Panc1 (cell line): ENCODE measurements around the gene MAP3K2. TPM values are rescaled to one million over a fixed set of nuclear protein-coding genes. Genes with fewer than 3 reads are reported as not detected.
A peak's percentile ranks its signal among the peaks of the same experiment; 100 is the strongest.

Experiments used
- ATAC-seq: fragments of 200-7000 bp; cut with Tn5 transposase; 2 replicates; pipeline ENCODE4 v1.9.1; 2020; ENCODE audit warnings: mild to moderate bottlenecking, moderate library complexity
- BruUV-seq: library from RNA; stranded (reverse); fragments of 400-500 nt; replicated peaks from 2 replicates; lab custom pipeline; 2021; lab: Mats Ljungman, UMichigan
- CTCF ChIA-PET: fragments of 300-600 bp; sonication (Branson Sonifier 250); formaldehyde crosslinking; loops from one replicate; lab custom pipeline; 2022; ENCODE audit warnings: antibody characterized with exemption; lab: Charles Lee
- POLR2A ChIA-PET: fragments of 300-600 bp; sonication (Branson Sonifier 250); formaldehyde crosslinking; loops from one replicate; lab custom pipeline; 2022; ENCODE audit warnings: antibody characterized with exemption; lab: Charles Lee
- DNase-seq: peaks from one replicate; pipeline ENCODE4 v3.0.0-alpha.2; 2010; ENCODE audit warnings: low read depth, low spot score
- H3K27ac ChIP-seq: 2 replicates; pipeline ENCODE4 v1.5.1; 2011; ENCODE audit warnings: mild to moderate bottlenecking, low read length, inconsistent platforms
- H3K27me3 ChIP-seq: fragments of 200-500 bp; sonication (Bioruptor generic); 2 replicates; pipeline ENCODE4 v1.6.0; 2014; ENCODE audit warnings: low read length, inconsistent platforms; ENCODE audit not compliant: control insufficient read depth, insufficient read depth
- H3K36me3 ChIP-seq: fragments of 200-500 bp; sonication (Bioruptor generic); 2 replicates; pipeline ENCODE4 v1.5.1; 2014; ENCODE audit warnings: inconsistent platforms, mild to moderate bottlenecking, low read length, moderate library complexity; ENCODE audit not compliant: control insufficient read depth, insufficient read depth
- H3K4me1 ChIP-seq: 2 replicates; pipeline ENCODE4 v1.5.1; 2011; ENCODE audit warnings: inconsistent platforms, mild to moderate bottlenecking, low read length, moderate library complexity; ENCODE audit not compliant: control insufficient read depth, insufficient read depth
- H3K4me3 ChIP-seq, 2 experiments: 2 replicates each; pipeline ENCODE4 v1.5.1; 2011 to 2012; ENCODE audit warnings: low read depth in 2 of 2, low read length in 2 of 2, mild to moderate bottlenecking in 2 of 2, inconsistent platforms in 1 of 2, moderate library complexity in 1 of 2
- H3K9me3 ChIP-seq: fragments of 200-500 bp; sonication (Bioruptor generic); 2 replicates; pipeline ENCODE4 v1.5.1; 2014; ENCODE audit warnings: low read depth, mild to moderate bottlenecking, inconsistent platforms, low read length, moderate library complexity; ENCODE audit not compliant: control insufficient read depth, insufficient read depth
- POLR2AphosphoS5 ChIP-seq: IDR thresholded peaks from 2 replicates; pipeline ENCODE4 v1.6.1; 2012; ENCODE audit warnings: mild to moderate bottlenecking, low read depth, low read length, moderate library complexity
- SIN3A ChIP-seq: IDR thresholded peaks from 2 replicates; pipeline ENCODE4 v1.6.1; 2012; ENCODE audit warnings: low read depth, mild to moderate bottlenecking, low read length, moderate library complexity, borderline replicate concordance; ENCODE audit not compliant: insufficient read depth
- TCF7L2 ChIP-seq: IDR thresholded peaks from 2 replicates; pipeline ENCODE4 v1.6.1; 2011; ENCODE audit warnings: mild to moderate bottlenecking, low read depth, low read length, inconsistent platforms
- in situ Hi-C: cut with HindIII; loops from 2 replicates; pipeline ENCODE4 v1.10.0; 2016; ENCODE audit warnings: low sequenced_read_pairs, low pct_unique_long_range_greater_than_20kb
- intact Hi-C: fragments of 100-400 bp; cut with micrococcal nuclease; formaldehyde crosslinking; loops from one replicate; pipeline ENCODE4 v1.10.0; 2022; ENCODE audit not compliant: unreplicated experiment
- total RNA-seq: library from RNA; stranded (reverse); gene quantifications from one replicate; pipeline ENCODE4 v1.2.1, GENCODE V29; 2021; ENCODE audit not compliant: unreplicated experiment
- TF ChIP-seq, protein P1 (sequence below), 2 experiments: IDR thresholded peaks; 2 replicates each; pipeline ENCODE4 v1.6.1; 2011 to 2012; ENCODE audit warnings: low read depth in 2 of 2, control low read depth in 1 of 2, low read length in 1 of 2, mild to moderate bottlenecking in 1 of 2, moderate library complexity in 1 of 2; ENCODE audit not compliant: insufficient read depth in 1 of 2
- TF ChIP-seq, protein P2 (sequence below): fragments of 450-650 bp; IDR thresholded peaks from 2 replicates; pipeline ENCODE4 v1.5.1; 2017; ENCODE audit warnings: mild to moderate bottlenecking

The MAP3K2 gene
- total RNA-seq, 1 experiment from 2014 or later: 70.6 TPM

DNA sequence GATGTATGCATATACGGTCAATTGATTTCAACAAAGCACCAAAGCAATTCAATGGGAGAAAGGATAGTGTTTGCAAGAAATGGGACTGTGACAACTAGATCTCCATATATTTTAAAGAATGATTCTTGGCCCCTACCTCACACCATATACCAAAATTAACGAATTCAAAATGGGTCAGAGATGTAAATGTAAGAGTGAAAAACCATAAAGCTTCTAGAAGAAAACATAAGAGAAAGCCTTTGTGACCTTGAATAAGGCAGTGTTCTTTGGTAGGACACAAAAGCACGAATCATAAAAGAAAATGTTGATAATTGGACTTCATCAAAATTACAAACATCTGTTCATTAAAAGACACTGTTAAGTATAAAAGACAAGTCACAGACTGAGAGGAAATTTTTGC is 25.4 kb upstream of the MAP3K2 start:
- H3K27ac ChIP-seq: peak overlapping the region; percentile 74; the same call in 1 of the 2 replicates
- DNase-seq (no peak), ATAC-seq (no peak)
- peaks cover 69% of the 10 kb centered on the region for H3K4me1 ChIP-seq
- CTCF ChIA-PET: no interaction called here
- H3K27me3 ChIP-seq: no peaks in the 10 kb centered on the region
- no TSS peak for BruUV-seq
- in situ Hi-C loops (loop anchor here (10.0 kb wide), 1 partner anchor 62 kb away; no protein-coding TSS in a partner anchor), intact Hi-C loops (no loop called here)
- H3K9me3 ChIP-seq: no peaks in the 10 kb centered on the region
- no peak overlapping the region for H3K4me3 ChIP-seq
- POLR2A ChIA-PET: no interaction called here
- TF ChIP-seq, protein P1, sequence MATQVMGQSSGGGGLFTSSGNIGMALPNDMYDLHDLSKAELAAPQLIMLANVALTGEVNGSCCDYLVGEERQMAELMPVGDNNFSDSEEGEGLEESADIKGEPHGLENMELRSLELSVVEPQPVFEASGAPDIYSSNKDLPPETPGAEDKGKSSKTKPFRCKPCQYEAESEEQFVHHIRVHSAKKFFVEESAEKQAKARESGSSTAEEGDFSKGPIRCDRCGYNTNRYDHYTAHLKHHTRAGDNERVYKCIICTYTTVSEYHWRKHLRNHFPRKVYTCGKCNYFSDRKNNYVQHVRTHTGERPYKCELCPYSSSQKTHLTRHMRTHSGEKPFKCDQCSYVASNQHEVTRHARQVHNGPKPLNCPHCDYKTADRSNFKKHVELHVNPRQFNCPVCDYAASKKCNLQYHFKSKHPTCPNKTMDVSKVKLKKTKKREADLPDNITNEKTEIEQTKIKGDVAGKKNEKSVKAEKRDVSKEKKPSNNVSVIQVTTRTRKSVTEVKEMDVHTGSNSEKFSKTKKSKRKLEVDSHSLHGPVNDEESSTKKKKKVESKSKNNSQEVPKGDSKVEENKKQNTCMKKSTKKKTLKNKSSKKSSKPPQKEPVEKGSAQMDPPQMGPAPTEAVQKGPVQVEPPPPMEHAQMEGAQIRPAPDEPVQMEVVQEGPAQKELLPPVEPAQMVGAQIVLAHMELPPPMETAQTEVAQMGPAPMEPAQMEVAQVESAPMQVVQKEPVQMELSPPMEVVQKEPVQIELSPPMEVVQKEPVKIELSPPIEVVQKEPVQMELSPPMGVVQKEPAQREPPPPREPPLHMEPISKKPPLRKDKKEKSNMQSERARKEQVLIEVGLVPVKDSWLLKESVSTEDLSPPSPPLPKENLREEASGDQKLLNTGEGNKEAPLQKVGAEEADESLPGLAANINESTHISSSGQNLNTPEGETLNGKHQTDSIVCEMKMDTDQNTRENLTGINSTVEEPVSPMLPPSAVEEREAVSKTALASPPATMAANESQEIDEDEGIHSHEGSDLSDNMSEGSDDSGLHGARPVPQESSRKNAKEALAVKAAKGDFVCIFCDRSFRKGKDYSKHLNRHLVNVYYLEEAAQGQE (IDR thresholded peaks at IDR 0.05; ENCODE audit: insufficient read depth in 1 of 2, low read depth in 2 of 2, low read length in 1 of 2): no peak
- TF ChIP-seq TCF7L2: no peak
- no peak for TF ChIP-seq SIN3A
- TF ChIP-seq POLR2AphosphoS5: no peak
- TF ChIP-seq, protein P2, sequence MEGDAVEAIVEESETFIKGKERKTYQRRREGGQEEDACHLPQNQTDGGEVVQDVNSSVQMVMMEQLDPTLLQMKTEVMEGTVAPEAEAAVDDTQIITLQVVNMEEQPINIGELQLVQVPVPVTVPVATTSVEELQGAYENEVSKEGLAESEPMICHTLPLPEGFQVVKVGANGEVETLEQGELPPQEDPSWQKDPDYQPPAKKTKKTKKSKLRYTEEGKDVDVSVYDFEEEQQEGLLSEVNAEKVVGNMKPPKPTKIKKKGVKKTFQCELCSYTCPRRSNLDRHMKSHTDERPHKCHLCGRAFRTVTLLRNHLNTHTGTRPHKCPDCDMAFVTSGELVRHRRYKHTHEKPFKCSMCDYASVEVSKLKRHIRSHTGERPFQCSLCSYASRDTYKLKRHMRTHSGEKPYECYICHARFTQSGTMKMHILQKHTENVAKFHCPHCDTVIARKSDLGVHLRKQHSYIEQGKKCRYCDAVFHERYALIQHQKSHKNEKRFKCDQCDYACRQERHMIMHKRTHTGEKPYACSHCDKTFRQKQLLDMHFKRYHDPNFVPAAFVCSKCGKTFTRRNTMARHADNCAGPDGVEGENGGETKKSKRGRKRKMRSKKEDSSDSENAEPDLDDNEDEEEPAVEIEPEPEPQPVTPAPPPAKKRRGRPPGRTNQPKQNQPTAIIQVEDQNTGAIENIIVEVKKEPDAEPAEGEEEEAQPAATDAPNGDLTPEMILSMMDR: no peak
- no peaks in the 10 kb centered on the region for H3K36me3 ChIP-seq

DNA sequence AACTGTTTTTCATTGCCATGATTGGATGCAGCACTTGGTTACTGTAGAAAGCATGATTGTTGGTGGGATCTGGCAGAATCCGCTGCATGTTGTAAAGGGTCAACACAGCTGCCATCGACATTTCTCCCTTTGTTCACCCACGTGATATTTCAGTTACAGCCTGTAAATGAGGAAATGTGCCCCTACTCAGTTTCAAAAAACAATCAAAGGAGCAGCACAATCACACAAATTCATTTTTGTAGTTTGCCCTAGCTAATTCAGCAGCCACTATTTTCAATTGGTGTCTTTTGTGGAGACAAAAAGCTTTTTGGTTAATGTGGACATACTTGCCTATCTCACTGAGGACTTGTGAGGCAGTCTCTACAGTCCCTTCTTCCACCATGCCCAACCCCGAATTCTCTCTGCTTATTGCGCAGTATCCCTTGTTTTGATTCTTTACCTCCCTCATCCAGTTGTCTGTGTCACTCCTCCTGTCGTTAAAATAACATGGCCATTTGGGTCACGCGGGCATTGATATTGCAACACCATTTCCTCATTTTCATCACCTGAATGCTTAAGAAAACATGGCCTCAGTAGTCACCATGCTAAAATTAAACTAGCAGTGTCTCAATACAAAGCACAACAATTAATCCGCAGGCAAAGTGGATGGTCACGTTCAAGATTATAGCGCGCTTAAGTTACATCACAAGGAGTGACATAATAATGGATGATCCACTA is 24.0 kb upstream of the MAP3K2 start:
- no peaks in the 10 kb centered on the region for H3K9me3 ChIP-seq
- no peaks in the 10 kb centered on the region for H3K36me3 ChIP-seq
- intact Hi-C loops (no loop called here), in situ Hi-C loops (loop anchor here (10.0 kb wide), 1 partner anchor 63 kb away; no protein-coding TSS in a partner anchor)
- peak; percentile 14; the same call in 1 of the 2 replicates for TF ChIP-seq TCF7L2
- TF ChIP-seq, protein P2: no peak
- no peak for TF ChIP-seq POLR2AphosphoS5
- no peaks in the 10 kb centered on the region for H3K27me3 ChIP-seq
- ChIA-PET POLR2A (no interaction called here), CTCF (no interaction called here)
- peak overlapping the region; percentile 88 for H3K27ac ChIP-seq
- ATAC-seq: no peak
- no TSS peak for BruUV-seq
- peaks cover 73% of the 10 kb centered on the region for H3K4me1 ChIP-seq
- DNase-seq: no peak
- H3K4me3 ChIP-seq: no peak overlapping the region
